Endodermal cell (in vitro differentiated cells): ENCODE measurements around the gene PRUNE2. TPM values are rescaled to one million over a fixed set of nuclear protein-coding genes. Genes with fewer than 3 reads are reported as not detected.

Source experiments
- DNase-seq: peaks from one replicate; pipeline ENCODE4 v3.0.0-alpha.2; 2017
- H3K27ac ChIP-seq: 2 replicates; pipeline ENCODE4 v1.5.1; 2013; ENCODE audit warnings: mild to moderate bottlenecking, low read depth, low read length, moderate library complexity
- H3K27me3 ChIP-seq: 2 replicates; pipeline ENCODE4 v1.6.1; 2013; ENCODE audit warnings: mild to moderate bottlenecking, low read length, moderate library complexity; ENCODE audit not compliant: insufficient read depth, control insufficient read depth, poor library complexity, severe bottlenecking
- H3K36me3 ChIP-seq: 2 replicates; pipeline ENCODE4 v1.7.0; 2013; ENCODE audit warnings: mild to moderate bottlenecking, low read length, moderate library complexity; ENCODE audit not compliant: control insufficient read depth, insufficient read depth
- H3K4me1 ChIP-seq: one replicate; pipeline ENCODE4 v1.7.0; 2013; ENCODE audit warnings: low read length; ENCODE audit not compliant: control insufficient read depth, insufficient read depth
- H3K4me3 ChIP-seq: 2 replicates; pipeline ENCODE4 v1.5.1; 2013; ENCODE audit warnings: mild to moderate bottlenecking, low read length, moderate library complexity
- H3K9ac ChIP-seq: 2 replicates; pipeline ENCODE4 v1.6.1; 2013; ENCODE audit warnings: mild to moderate bottlenecking, low read length, moderate library complexity; ENCODE audit not compliant: poor library complexity, severe bottlenecking; ENCODE audit errors: extremely low read depth
- H3K9me3 ChIP-seq: 2 replicates; pipeline ENCODE4 v1.6.1; 2013; ENCODE audit warnings: mild to moderate bottlenecking, low read length, moderate library complexity; ENCODE audit not compliant: control insufficient read depth
- H3K27ac Mint-ChIP-seq: 2 replicates; pipeline ENCODE4 v1.8.0; 2020; ENCODE audit warnings: mixed read lengths
- H3K27me3 Mint-ChIP-seq: 2 replicates; pipeline ENCODE4 v1.8.0; 2021; ENCODE audit warnings: mild to moderate bottlenecking, mixed read lengths; ENCODE audit not compliant: insufficient read depth
- H3K36me3 Mint-ChIP-seq: 2 replicates; pipeline ENCODE4 v1.8.0; 2020; ENCODE audit warnings: low read depth, mixed read lengths
- H3K4me1 Mint-ChIP-seq: 2 replicates; pipeline ENCODE4 v1.8.0; 2020; ENCODE audit warnings: mixed read lengths
- H3K4me3 Mint-ChIP-seq: 2 replicates; pipeline ENCODE4 v1.8.0; 2020; ENCODE audit warnings: mild to moderate bottlenecking, moderate library complexity, mixed read lengths
- H3K9me3 Mint-ChIP-seq: 2 replicates; pipeline ENCODE4 v1.8.0; 2020; ENCODE audit warnings: mild to moderate bottlenecking, mixed read lengths
- CTCF ChIP-seq: fragments of 200-600 bp; sonication (generic); conservative IDR thresholded peaks from 2 replicates; pipeline ENCODE4 v1.5.0; 2021; ENCODE audit warnings: antibody characterized with exemption, mild to moderate bottlenecking
- WGBS, 2 experiments: methylation state at CpG; one replicate each; pipeline versions ENCODE4 v1.1.5 to v1.1.7; 2013; ENCODE audit warnings: missing lambda C conversion rate in 2 of 2, mixed read lengths in 1 of 2; ENCODE audit not compliant: insufficient coverage in 1 of 2, insufficient read length in 1 of 2; 5-methylcytosine and 5-hydroxymethylcytosine counted together
- total RNA-seq, 2 donors: library from RNA; stranded (reverse); fragmentation: NEBNext Ultra II Directional in 1 of 2; extraction: Animal tissue kit (Norgen Biotek cat#: 25700) in 1 of 2; gene quantifications; 2 replicates in 1 of 2; 3 replicates in 1 of 2; pipeline ENCODE4 v1.2.1, GENCODE V29; 2021

PRUNE2 gene
- total RNA-seq, 2 donors from 2014 or later = 4.1 to 6.8 TPM

- Mint-ChIP-seq H3K4me1 (no peaks in the 10 kb centered on the region), H3K36me3 (no peaks in the 10 kb centered on the region), H3K4me3 (no peak overlapping the region), H3K27ac (no peak overlapping the region), H3K27me3 (no peaks in the 10 kb centered on the region), H3K9me3 (peaks cover 2% of the 10 kb centered on the region)
- Histone ChIP-seq H3K9me3 (no peaks in the 10 kb centered on the region), H3K4me3 (no peak overlapping the region), H3K4me1 (peaks cover 2% of the 10 kb centered on the region), H3K36me3 (no peaks in the 10 kb centered on the region), H3K27ac (no peak overlapping the region), H3K27me3 (no peaks in the 10 kb centered on the region), H3K9ac (no peak overlapping the region)
- 83 to 86% methylated on average over 1 of the region's 1 CpG for WGBS, 2 experiments
- no peak for TF ChIP-seq CTCF
- DNase-seq = no peak
Measured at GRCh38 chr9:76932265-76932664, 26.4 kb upstream of the PRUNE2 start.

- no peak overlapping the region for H3K4me3 ChIP-seq
- TF ChIP-seq CTCF = no peak
- no peaks in the 10 kb centered on the region for H3K27me3 ChIP-seq
- no peaks in the 10 kb centered on the region for H3K9me3 ChIP-seq
- no peak overlapping the region for H3K27ac ChIP-seq
- Mint-ChIP-seq H3K4me3 (no peak overlapping the region), H3K4me1 (no peaks in the 10 kb centered on the region), H3K9me3 (peaks cover 5% of the 10 kb centered on the region), H3K36me3 (no peaks in the 10 kb centered on the region), H3K27ac (no peak overlapping the region), H3K27me3 (no peaks in the 10 kb centered on the region)
- WGBS, 2 experiments = 84 to 100% methylated on average over 3 to 5 of the region's 5 CpGs
- H3K9ac ChIP-seq = no peak overlapping the region
- no peaks in the 10 kb centered on the region for H3K4me1 ChIP-seq
- no peaks in the 10 kb centered on the region for H3K36me3 ChIP-seq
- no peak for DNase-seq
Measured at GRCh38 chr9:76927540-76928240, 21.8 kb upstream of the PRUNE2 start.

- DNase-seq = no peak
- Mint-ChIP-seq H3K27ac (no peak overlapping the region), H3K36me3 (no peaks in the 10 kb centered on the region), H3K4me3 (no peak overlapping the region), H3K27me3 (no peaks in the 10 kb centered on the region), H3K4me1 (no peaks in the 10 kb centered on the region), H3K9me3 (peaks cover 5% of the 10 kb centered on the region)
- TF ChIP-seq CTCF = no peak
- no peak overlapping the region for H3K27ac ChIP-seq
- no peaks in the 10 kb centered on the region for H3K9me3 ChIP-seq
- no peaks in the 10 kb centered on the region for H3K27me3 ChIP-seq
- no peak overlapping the region for H3K4me3 ChIP-seq
- H3K4me1 ChIP-seq = peaks cover 2% of the 10 kb centered on the region
- no peak overlapping the region for H3K9ac ChIP-seq
- WGBS, 2 experiments = 91 to 100% methylated on average over 3 to 6 of the region's 6 CpGs
- no peaks in the 10 kb centered on the region for H3K36me3 ChIP-seq
Measured at GRCh38 chr9:76926846-76927245, 20.9 kb upstream of the PRUNE2 start.
